G401 (cell line): Measurements from ENCODE around the gene EGLN3. TPM values are rescaled to one million over a fixed set of nuclear protein-coding genes. Genes with fewer than 3 reads are reported as not detected.
"Not testable (repeated sequence)": the region's sequence is repeated elsewhere in the genome, so short reads cannot be mapped to it uniquely, and the experiment has no call there.

ENCODE experiments used
- DNase-seq: peaks from one replicate; pipeline ENCODE4 v3.0.0-alpha.2; 2015; ENCODE audit warnings: low spot score
- in situ Hi-C: cut with HindIII; loops from 2 replicates; pipeline ENCODE4 v1.10.0; 2016; ENCODE audit warnings: low sequenced_read_pairs, mixed read lengths
- total RNA-seq: library from RNA; depleted of rRNA; stranded (reverse); fragments of >200 nt; shearing (Covaris generic); gene quantifications from 2 replicates; pipeline ENCODE4 v1.2.3, GENCODE V29; 2014; rRNA removed

The EGLN3 gene
- 3.9 and 4.8 TPM in 2 replicates for total RNA-seq

- peak; percentile 78 for DNase-seq
- in situ Hi-C loops, result no loop called here
These were observed at the start of gene EGLN3 for GRCh38 chr14:33950320-33951182. Gene EGLN3 (minus strand): TSS chr14:33951074. CDS start chr14:33950752, 322 bp downstream.

DNA sequence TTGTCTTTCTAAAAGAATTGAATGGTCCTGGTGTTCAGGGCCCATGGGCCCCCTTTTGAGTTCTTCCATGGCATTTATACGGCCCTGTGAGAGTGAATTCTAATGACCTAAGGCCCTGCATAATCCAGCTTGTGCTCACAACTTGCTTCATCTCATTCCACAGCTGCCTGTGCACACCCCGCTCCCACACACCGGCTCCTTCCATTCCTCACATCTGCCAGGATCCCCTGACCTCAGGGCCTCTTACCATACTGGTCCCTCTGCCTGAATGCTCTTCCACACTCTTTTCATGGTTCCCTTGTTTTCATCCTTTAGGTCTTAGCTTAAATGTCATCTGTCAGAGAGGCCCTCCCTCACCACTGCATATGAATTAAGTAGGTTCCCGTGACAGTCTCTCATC lies 49.5 kb upstream of the EGLN3 start:
- DNase-seq, result no peak
- in situ Hi-C loops, result no loop called here

DNA sequence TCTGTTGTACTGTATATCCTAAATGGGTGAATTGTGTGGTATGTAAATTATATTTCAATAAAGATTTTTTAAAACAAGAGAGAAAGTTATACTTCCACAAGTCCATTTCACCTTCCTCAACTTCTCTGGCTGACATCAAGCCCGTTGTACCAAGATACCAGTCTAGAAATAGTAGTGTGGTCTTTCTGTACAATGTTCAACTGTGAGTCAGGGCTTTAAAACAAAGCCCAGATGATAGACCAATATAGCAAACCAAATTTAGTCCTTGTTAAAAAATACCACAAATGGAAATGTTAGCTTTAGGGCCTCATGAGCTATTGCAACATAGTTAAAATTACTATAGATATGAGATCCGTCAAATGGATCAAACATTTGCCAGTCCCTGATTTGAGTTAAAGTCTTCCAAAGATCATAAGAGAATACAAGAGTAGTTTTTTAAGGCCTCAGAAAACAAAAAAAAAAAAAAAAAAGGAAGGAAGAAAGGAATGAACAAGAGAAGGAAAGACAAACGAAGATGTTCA lies 49.0 kb upstream of the EGLN3 start:
- DNase-seq, result no peak
- in situ Hi-C loops, result no loop called here

DNA sequence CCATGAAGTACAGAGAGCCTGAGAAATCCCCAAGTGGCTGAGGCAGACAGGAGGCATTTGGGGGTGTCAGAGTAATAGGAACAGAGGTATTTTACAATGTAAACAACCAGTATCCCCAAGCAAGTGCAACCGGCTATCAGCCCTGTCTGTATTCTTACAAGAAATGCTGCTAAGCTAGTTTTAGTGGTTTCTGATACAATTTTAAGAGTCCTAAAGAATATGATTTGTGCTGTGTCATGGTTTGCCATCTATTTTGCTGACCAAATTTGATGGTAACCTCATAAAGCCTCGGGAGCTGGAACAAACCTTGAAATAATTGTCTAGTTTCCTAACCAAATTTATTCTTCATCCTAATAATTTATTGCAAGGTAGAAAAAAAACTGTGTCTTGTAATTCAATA lies 46.7 kb upstream of the EGLN3 start:
- in situ Hi-C loops, result no loop called here
- no peak for DNase-seq

- in situ Hi-C loops, result no loop called here
- no peak for DNase-seq
These were observed 45.6 kb upstream of the EGLN3 start for GRCh38 chr14:33996462-33996861.

- in situ Hi-C loops, result no loop called here
- no peak for DNase-seq
These were observed 42.4 kb upstream of the EGLN3 start for GRCh38 chr14:33993246-33993645.

- in situ Hi-C loops, result no loop called here
- DNase-seq, result no peak
These were observed 41.6 kb upstream of the EGLN3 start for GRCh38 chr14:33992274-33993007.

DNA sequence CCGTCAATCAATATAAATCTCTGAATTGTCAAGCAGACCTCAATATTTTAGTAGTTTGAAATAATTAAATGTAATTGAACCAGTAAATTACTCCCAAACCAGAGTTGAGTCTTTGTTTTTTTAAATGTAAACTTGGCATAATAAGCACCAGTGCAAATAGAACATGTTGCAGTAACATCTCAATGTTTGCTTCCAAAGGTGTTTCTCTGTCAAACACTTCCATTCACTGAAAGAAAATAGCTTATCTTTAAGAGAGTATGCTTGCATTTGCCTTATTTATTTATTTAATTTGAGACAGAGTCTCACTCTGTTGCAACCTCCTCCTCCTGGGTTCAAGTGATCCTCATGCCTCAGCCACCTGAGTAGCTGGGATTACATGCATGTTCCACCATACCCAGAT lies 39.9 kb upstream of the EGLN3 start:
- in situ Hi-C loops, result no loop called here
- no peak for DNase-seq

GRCh38 chr14:33987565-33988080 lies 36.7 kb upstream of the EGLN3 start:
- in situ Hi-C loops, result no loop called here
- DNase-seq, result no peak

DNA sequence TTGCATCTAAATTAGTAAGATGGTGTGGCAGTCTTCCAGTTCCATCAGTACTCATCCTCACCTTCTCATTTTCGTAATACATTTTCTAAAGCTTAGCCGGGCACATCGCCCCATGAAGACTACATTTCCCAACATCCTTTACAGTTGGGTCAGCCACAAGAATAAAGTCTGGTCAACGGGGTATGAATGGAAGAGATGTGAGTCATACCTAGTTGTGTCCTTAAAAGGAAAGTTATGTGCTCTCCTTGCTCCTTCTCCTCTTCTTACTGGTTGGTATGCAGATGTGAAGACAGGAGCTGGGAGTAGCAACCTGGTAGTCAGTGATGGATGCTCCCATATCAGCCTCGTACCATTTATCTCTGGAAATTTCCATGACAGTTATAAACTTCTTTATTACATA lies 35.9 kb upstream of the EGLN3 start:
- in situ Hi-C loops, result no loop called here
- DNase-seq, result no peak

- in situ Hi-C loops, result no loop called here
- no peak for DNase-seq
These were observed 34.4 kb upstream of the EGLN3 start for GRCh38 chr14:33985242-33985641.

DNA sequence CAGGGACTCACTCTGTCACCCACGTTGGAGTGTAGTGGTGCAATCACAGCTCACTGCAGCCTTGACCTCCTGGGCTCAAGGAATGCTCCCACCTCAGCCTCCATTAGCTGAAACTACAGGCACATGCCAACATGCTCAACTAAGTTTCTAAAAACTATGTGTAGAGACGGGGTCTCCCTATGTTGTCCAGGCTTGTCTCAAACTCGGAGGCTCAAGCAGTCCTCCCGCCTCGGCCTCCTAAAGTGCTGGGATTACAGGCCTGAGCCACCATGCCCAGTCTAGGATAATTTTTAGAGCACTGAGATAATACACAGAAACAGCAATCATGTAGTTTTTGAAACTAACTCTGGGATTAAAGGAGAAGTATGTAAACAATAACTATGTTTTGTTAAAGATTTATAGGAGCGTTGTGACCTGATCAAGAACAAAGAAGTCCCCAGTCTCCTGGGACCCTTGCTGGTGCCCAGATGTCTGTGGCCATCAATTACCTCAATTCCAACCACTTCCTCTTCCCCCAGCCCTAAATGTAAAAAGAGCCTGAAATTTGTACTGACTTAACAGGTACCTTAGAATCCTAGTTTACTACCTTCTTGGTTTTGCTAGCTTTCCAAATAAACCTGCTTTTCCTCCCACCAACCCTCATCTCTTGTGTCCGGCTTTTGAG lies 28.9 kb upstream of the EGLN3 start:
- no peak for DNase-seq
- in situ Hi-C loops, result no loop called here

DNA sequence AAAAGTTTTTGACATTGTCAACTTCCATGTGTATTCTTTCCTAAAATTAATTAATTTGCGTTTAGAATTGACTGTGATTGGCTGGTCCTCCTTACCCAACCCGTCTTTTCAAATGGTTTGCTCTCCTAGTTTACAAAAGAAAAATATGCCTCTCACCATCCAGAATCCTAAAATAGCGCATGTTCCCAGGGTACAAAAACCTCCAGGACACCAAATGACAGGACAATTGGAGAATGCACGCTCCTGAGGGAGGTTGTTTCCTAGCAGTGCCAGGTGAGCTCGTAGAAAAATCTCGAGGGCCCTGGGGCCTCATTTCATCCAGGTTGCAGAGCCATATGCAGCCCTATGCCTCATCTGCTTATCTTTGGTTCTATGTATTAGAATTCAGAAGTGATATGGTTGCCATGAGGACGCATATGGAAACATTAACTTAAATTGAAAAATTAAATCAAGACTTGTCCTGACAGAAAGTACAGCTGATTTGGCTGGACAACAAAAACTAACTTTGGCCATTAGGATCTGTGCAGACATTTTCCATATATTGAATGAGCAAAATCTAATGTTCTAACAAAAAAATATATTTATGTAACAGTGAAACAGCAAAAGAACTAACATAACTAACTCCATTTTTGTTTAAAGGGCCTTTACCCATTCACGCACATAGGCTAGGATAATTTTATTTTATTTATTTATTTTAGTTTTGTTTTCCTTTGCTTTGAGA lies 28.2 kb upstream of the EGLN3 start:
- no peak for DNase-seq
- in situ Hi-C loops, result no loop called here

DNA sequence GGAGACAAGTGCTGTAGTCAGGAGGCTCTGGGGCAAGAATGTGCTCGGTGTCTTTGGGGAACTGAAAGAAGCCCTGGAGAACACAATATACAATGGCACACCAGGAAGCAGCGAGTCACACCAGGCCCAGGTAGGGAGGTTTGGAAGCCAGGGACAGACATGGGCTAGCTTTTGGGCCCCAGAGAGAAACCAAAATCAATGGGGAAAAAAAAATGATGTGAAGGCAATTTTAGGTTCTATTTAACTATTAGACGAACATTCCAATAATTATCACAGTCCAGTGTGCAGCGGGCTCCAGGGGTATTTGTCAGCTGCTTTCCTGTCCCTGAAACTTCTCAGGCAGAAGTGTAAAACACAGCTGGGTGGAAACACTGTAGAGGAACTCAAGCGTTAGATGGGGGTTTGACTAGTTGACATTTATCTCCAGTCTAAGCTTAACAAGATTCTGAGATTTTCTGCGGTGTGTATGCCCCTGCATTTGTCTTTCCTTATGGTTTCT lies 21.8 kb upstream of the EGLN3 start:
- DNase-seq, result no peak

GRCh38 chr14:33969846-33970245 lies 19.0 kb upstream of the EGLN3 start:
- in situ Hi-C loops, result not testable (repeated sequence)

More for the DNA sequence above, 21.8 kb upstream of the EGLN3 start:
- in situ Hi-C loops, result no loop called here

DNA sequence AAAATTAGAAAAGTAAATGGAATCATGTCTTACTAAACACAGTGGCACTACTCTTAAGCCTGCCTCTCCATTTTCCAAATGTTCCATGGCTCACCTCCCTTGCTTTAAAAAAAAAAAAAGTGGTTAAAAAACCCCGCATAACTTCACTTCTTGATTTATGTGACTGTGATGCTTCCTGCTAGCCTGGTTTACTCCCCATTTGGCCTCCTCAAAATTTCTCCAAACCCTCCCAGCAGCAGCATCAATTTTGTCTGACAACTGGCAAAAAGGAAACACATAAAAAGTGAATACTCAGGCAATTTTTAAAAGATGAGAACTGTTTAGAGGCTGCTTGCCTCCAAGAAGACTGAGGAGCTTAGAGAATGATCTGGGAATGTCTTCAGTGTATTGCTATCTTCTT lies 17.8 kb upstream of the EGLN3 start:
- in situ Hi-C loops, result no loop called here
- DNase-seq, result no peak

More at GRCh38 chr14:33969846-33970245, 19.0 kb upstream of the EGLN3 start:
- DNase-seq, result not testable (repeated sequence)

DNA sequence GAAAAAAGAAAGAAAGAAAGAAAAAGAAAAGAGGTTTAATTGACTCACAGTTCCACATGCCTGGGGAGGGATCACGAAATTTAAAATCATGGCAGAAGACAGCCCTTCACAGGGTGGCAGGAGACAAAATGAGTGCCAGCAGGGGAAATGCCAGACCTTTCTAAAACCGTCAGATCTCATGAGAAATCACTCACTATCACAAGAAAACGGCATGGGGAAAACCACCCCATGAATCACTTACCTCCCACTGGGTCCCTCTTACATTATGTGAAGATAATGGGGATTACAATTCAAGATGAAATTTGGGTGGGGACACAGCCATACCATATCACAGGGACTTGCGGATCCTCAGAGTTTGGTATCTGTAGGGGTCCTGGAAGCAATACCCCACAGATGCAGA lies 16.3 kb upstream of the EGLN3 start:
- DNase-seq, result no peak
- in situ Hi-C loops, result no loop called here

DNA sequence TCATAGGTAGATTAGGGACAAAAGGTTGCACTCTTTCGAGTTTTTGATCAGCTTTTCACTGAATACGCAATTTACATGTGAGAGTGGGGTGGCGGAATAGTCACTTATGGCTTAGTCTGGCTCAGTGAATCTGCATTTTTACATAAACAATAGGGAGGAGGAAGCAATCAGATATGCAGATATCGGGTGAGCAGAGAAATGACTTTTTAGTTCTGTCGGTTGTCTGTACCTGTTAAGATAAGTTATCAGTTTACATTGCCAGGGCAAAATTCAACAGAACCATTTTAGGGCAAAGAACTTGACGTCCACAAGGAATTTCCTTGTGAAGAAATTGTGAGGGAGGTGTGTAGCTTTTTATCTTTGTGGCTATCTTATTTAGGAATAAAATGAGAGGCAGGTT lies 15.4 kb upstream of the EGLN3 start:
- DNase-seq, result no peak
- in situ Hi-C loops, result no loop called here
